CD4-positive, alpha-beta T cell treated with Interleukin-6 for 4 hours (primary cell): ENCODE results near the gene LSR.
"Not testable (repeated sequence)": the region's sequence is repeated elsewhere in the genome, so short reads cannot be mapped to it uniquely, and the experiment has no call there.

Source experiments
- DNase-seq: peaks from one replicate; pipeline ENCODE4 v3.0.0-alpha.2; 2020; ENCODE audit warnings: mixed read lengths

The LSR gene

GRCh38 chr19:35267818-35268535 is 19.2 kb downstream of the LSR start:
- DNase-seq, result peak; percentile 79

GRCh38 chr19:35268536-35269437 is 20.0 kb downstream of the LSR start, which contains the start of gene USF2:
USF2 (plus strand) TSS chr19:35268962; CDS start chr19:35269102, 140 bp downstream.
- DNase-seq, result peak; percentile 71

- peak; percentile 83 for DNase-seq
Measured at GRCh38 chr19:35269438-35270117, 20.8 kb downstream of the LSR start.

- no peak for DNase-seq
Measured at GRCh38 chr19:35270381-35270811, 21.6 kb downstream of the LSR start.

- no peak for DNase-seq
Measured at GRCh38 chr19:35271546-35271945, 22.7 kb downstream of the LSR start.

- DNase-seq, result no peak
Measured at GRCh38 chr19:35272122-35272719, 23.4 kb downstream of the LSR start.

GRCh38 chr19:35272954-35273649 is 24.3 kb downstream of the LSR start:
- DNase-seq, result no peak

- DNase-seq, result no peak
Measured at GRCh38 chr19:35273686-35274259, 25.0 kb downstream of the LSR start.

GRCh38 chr19:35274323-35274722 is 25.5 kb downstream of the LSR start:
- DNase-seq, result no peak

- no peak for DNase-seq
Measured at GRCh38 chr19:35276706-35277281, 28.0 kb downstream of the LSR start.

GRCh38 chr19:35278578-35279284 is 29.9 kb downstream of the LSR start:
- DNase-seq, result no peak

GRCh38 chr19:35279374-35279773 is 30.6 kb downstream of the LSR start:
- no peak for DNase-seq

GRCh38 chr19:35279985-35280821 is 31.4 kb downstream of the LSR start:
- DNase-seq, result no peak

- no peak for DNase-seq
Measured at GRCh38 chr19:35281303-35281702, 32.5 kb downstream of the LSR start.

- DNase-seq, result no peak
Measured at GRCh38 chr19:35284153-35285094, 35.6 kb downstream of the LSR start.

- no peak for DNase-seq
Measured at GRCh38 chr19:35285095-35285449, 36.3 kb downstream of the LSR start.

GRCh38 chr19:35285465-35285864 is 36.7 kb downstream of the LSR start:
- DNase-seq, result not testable (repeated sequence)

GRCh38 chr19:35286101-35286500 is 37.3 kb downstream of the LSR start:
- not testable (repeated sequence) for DNase-seq

- no peak for DNase-seq
Measured at GRCh38 chr19:35287713-35288112, 38.9 kb downstream of the LSR start.
